GM21515 (cell line): ENCODE measurements around the gene GNA14.
"Not testable (repeated sequence)": the region's sequence is repeated elsewhere in the genome, so short reads cannot be mapped to it uniquely, and the experiment has no call there.

Experiments used
- ATAC-seq: cut with Tn5 transposase; IDR thresholded peaks from one replicate; pipeline ENCODE4 v1.9.1; 2021; ENCODE audit not compliant: unreplicated experiment

Gene GNA14

DNA sequence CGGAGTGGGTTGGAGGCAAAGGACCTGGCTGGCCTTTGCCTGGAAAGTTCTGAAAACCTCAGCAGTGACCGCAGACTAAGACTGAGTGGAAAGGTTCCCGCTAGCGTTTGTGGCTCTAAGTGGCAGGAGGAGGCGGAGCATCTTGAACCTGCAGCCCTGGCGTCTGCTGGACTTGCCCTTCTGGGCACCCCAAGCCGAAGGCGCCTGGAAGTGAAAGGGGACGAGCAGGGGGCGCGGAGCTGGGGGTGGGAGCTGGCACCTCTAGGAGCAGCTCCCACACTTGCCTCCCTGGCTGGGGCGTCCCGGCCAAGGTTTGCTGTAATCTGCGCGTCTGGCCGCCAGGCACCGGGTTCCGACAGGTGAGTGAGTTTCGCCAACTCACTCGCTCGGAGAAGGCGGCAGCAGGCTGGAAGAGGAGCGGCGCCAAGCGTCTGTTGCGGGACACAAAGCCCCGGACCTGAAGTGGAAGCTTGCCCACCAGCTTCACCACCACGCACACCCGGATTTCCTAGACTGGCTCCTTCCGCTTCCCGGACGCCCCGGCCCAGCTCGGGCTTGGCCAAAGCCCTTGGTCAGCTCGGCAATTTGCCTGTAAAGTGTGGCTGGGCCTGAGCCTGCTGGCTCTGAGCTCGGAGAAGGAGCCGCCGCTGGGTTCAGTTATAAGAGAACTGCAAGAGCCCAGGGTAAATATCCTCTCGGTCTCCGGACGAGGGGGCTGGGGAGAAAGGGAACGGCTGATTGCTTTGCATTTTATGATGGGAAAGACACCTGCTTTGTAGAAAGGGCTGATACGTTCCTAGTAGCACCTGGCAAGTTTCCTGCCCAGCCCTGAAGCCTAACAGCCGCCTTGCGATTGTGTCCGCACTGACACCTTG lies at the start of gene GNA14:
GNA14 (minus strand) TSS at position 89 of the 875 bp plus-strand sequence. CDS start 529 bp downstream, outside the sequence.
- ATAC-seq, result no peak

DNA sequence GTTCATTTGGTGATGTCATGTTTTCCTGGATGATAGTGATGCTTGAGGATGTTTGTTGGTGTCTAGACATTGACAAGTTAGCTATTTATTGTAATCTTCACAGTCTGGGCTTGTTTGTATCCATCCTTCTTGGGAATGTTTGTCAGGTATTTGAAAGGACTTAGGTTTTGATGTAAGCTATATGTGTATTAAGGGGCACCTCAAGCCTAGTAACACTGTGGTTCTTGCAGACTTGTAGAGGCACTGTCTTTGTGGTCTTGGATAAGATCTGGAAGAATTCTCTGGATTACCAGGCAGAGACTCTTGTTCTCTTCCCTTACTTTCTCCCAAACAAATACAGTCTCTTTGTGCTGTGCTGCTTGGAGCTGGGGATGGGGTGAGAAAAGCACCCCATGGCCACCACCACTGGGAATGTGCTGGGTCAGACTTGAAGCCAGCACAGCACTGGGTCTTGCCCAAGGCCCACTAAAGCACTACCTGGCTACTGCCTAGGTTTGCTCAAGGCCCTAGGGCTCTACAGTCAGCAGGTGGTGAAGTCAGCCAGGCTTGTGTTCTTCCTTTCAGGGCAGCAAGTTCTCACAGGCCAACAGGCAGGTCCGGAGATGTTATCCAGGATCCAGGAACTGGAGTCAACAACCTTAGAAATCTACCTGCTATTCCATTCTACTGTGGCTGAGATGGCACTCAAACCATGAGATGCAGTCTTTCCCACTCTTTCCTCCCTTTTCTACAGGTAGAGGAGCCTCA lies 49.3 kb upstream of the GNA14 start:
- ATAC-seq, result no peak

DNA sequence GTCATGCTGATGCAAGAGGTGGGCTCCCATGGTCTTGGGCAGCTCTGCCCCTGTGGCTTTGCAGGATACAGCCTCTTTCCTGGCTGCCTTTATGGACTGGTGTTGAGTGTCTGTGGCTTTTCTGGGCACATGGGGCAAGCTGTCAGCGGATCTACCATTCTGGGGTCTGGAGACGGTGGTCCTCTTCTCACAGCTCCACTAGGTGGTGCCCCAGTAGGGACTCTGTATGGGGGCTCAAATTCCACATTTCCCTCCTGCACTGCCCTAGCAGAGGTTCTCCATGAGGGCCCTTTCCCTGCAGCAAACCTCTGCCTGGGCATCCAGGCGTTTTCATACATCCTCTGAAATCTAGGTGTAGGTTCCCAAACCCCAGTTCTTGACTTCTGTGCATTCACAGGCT lies 42.6 kb upstream of the GNA14 start:
- not testable (repeated sequence) for ATAC-seq

DNA sequence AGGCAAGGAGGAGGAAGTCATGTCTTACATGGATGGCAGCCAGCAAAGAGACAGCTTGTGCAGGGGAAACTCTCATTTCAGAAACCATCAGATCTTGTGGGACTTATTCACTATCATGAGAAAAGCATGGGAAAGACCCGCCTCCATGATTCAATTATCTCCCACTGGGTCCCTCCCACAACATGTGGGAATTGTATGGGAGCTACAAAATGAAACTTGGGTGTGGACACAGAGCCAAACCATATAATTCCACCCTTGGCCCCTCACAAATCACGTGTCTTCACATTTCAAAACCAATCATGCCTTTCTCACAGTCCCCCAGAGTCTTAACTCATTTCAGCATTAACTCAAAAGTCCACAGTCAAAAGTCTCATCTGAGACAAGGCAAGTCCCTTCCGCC lies 42.0 kb upstream of the GNA14 start:
- not testable (repeated sequence) for ATAC-seq

DNA sequence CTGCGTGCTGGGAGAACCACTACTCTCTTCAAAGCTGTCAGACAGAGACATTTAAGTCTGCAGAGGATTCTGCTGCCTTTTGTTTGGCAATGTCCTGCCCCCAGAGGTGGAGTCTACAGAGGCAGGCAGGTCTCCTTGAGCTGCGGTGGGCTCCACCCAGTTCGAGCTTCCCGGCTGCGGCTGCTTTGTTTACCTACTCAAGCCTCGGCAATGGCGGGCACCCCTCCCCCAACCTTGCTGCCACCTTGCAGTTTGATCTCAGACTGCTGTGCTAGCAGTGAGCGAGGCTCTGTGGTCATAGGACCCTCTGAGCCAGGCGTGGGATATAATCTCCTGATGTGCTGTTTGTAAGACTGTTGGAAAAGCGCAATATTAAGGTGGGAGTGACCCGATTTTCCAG lies 39.6 kb upstream of the GNA14 start:
- not testable (repeated sequence) for ATAC-seq

DNA sequence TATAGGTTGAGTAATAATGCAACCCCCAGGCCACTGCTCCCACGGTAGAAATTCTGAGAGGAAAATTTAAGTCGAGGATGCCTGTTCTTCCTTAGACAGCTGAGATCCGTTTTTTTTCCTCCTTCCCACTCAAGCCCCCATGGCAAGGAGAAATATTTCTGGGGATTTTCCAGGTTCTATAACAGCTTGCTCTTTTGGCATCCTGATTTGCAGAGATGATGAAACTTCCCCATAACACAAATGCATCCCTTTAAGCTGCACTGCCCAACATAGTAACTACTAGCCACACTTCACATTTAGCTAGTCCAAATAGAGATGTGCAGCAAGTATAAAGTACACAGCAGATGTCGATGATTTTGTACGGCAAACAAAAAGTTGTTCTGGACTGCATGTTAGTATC lies 32.5 kb upstream of the GNA14 start:
- ATAC-seq, result no peak

DNA sequence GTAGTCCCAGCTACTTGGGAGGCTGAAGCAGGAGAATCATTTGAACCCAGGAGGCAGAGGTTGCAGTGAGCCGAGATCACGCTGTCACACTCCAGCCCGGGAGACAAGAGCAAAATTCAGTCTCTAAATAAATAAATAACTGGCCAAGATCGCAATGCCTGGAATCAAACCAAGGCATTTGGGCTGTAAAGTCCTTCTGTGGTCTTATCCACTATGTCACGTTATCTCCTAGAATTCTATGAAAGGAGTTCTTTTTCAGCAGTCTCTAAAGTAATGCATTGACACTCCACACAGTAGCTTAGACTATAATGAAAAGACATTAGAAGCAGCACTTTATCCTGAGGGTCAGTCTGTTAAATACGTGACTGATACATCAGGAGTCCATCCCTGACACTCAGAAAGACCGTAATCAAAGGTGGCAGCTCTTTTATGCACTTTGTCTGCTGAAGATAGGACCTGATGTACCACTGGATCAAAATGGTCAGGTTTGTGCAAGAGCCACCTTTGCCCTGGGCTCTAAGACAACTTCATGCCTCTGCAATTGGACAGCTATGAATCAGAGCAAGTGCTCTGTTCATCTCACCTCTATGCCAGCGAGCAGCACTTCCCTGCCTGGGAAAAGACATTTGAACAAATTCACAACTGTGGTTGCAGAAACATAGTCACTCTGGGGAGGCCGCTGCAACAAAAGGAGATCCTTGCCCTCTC lies 31.7 kb upstream of the GNA14 start:
- ATAC-seq, result no peak

DNA sequence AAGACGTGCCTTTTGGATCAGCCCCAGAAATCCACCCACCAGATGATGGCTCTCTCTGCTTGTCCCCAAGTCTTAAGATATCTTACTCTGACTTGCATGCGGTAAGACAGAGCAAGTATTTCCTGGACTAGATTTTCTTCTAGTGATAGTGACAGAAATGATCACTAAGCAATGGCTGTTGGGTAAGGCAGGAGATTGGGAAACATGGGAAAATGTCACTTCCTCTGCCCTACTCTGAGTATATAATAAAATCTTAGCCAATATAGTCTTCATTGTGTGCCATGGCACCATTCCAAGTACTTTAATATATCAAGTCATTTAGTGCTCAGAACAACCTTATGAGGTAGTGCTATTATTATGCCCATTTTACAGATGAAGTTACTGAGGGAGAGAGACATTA lies 31.0 kb upstream of the GNA14 start:
- ATAC-seq, result no peak

DNA sequence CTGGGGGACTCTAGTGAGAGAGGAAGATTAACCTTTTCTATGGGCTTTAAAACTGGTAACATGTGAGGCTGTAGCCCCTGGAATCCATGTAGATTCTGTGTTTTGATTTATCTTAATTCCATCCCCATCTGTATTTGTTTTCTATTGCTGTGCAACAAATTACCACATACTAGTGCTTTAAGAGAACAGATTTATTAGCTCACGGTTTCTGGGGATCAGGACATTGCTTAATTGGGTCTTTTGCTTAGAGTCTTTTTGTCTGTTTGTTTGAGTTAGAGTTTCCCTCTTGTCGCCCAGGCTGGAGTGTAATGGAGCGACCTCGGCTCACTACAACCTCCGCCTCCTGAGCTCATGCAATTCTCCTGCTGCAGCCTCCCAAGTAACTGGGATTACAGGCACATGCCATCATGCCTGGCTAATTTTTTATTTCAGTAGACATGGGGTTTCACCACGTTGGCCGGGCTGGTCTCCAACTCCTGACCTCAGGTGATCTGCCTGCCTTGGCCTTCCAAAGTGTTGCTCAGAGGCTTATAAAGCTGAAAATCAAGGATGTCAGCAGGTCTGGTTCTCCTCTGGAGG lies 29.9 kb upstream of the GNA14 start:
- no peak for ATAC-seq

DNA sequence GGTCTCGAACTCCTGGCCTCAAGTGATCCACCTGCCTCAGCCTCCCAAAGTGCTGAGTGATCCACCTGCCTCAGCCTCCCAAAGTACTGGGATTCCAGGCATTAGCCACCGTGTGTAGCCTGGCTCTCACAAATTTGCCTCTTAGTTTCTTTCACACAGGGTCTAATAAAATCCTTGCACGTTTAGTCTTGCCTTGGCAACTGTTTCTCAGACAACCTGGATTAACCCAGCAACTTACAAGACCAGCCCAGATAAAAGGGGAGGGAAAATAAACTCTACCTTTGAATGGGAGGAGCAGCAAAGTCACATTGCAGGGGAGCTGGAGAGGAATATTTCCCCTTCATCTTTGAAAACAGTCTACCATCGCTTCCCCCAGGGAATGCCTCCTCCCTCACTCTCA lies 29.3 kb upstream of the GNA14 start:
- no peak for ATAC-seq

DNA sequence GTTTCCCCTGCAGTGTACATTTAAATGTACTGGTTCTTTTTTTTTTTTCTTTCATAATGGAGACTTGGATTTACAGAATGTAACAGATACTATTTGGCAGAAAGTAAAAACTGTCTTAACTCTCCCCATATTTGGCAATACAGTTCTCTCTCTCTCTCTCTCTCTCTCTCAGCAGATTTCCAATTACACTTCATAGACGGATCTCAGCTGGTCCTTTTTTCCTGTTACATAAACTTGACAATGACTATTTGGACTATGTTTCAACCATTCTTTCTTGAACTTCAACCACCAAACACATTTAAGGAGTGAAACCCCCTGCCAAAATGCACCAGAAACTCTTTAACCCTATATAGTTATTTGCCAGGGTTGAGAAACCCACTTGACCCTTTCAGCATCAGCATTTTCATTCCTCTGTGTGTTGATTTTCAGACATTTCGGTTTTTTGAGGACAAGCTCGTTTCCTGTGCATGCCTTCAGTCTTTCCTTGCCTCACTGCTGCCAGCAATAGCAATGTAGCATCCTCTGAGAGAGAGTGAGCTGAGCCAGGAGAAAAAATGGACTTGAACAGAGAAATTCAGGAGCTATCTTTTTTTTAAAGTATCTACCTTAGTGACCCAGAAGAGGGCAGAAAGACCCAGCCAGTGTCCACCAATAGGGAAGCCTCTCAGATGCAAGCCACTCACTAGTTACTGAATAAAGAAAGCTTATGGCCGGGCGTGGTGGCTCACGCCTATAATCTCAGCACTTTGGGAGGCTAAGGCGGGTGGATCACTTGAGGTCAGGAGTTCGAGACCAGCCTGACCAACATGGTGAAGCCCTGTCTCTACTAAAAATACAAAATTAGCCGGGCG lies 26.0 kb upstream of the GNA14 start:
- no peak for ATAC-seq

DNA sequence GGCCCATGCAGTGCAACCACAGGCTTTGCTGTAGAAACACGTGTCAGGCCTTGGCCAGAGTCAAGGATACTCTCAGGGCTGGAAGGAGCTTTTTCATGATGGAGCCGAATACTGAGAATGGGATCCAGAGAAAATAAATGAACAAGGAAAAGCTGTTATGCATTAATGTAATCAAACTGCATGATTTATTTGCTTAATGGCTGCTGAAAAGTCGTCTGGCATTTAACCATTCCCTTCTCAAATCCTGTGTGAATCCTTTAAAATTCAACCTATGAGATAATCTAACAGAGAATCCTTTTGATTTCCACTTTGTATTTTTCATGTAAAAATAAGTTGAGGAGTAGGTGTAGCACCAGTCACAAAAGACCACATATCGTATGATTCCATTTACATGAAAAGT lies 24.1 kb upstream of the GNA14 start:
- no peak for ATAC-seq

DNA sequence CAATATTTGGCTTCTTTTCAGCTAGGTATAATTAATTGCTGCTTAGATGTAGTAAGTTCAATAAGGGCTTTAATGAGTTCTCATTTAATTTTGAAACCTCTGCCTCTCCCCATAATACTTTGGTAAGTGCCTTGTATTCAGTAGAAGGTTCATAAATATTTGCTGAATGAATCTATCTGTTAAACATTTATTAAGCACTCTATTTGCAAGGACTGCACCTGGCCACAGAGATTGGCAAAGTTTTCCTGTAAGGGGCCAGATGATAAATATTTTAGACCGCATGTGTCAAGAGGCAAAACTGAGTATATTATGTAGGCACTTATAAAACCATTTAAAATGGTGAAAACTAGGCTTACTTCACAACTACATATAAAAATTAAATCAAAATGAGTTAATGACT lies 19.0 kb upstream of the GNA14 start:
- ATAC-seq, result no peak

DNA sequence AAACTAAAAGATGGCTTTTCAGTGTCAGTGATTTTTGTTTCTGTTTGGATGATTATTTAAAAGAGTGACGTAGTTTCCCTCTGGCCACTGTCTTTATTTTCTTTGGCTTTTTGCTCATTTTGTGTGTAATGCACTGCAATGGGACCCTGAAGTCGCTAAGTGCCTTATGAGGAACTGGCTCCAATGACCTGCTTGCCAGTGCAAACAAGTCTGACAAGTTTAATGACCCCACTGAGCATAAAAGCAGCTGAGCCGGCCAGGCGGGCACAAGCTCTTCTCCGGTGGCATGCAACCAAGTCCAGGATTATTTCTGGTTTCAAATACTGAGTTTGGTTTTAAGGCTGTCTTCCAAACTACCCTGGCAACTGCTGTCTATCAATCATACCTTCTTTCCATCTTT lies 15.6 kb upstream of the GNA14 start:
- ATAC-seq, result no peak

DNA sequence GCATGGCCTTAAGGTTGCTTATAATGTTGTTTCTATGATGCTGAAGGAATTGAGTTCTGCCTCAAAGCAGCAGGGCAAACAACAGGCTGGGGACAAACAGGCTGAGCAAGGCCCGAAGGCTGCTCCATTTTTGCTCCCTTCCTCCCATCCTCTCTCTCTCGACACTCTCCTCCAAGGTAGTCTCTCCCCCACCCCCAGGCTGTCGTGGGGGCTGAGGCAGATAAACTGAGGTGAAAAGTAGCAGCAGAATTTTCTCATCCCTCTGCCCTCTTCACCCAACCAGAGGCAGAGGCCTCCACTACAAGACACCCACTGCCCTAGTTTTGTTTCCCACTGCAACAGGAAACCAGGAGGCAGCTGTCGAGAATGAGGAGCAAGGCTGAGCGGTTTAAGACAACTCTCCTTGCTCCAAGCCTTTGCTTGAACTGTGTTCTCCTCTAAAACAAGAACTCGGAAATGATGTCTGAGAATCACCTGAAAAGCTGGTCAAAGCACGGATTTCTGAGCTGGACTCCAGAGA lies 13.5 kb upstream of the GNA14 start:
- ATAC-seq, result no peak

DNA sequence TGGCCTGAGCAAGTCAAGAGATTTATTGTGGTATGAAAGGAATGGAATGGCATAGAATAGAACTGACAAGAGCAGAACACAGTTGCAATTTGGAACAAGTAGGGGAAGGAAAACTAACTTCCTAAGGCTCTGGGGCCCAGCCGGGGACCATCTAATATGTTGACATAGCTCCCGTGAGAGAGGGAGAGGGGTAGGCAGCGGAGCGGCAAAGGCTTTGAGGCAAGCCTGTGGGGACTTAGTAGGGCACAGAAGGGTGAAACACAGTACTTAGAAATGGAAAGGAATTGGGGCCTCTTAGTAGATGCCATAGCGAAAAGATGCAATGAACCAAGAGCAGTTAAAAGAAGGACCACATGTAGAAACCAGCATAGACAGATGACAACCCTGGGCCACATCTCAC lies 11.8 kb upstream of the GNA14 start:
- no peak for ATAC-seq

DNA sequence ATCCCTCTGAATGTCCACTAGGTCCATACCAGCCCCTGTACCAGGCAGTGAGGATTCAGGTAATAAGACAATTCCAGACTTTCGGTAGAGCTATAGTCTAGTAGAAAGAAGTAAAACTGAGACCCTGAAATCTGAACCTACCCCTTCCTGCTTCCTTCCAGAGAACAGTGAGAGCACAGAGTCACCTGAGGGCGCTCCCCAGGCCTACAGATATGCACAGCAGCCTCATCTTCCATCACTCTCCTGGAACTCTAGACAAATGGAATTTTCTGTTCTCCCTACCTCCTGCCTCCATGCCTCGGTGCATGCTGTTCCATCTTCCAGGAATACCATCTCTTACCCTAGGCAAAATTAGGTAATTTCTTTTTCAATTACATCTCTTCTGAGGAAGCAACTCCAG lies 3.1 kb upstream of the GNA14 start:
- ATAC-seq, result no peak

DNA sequence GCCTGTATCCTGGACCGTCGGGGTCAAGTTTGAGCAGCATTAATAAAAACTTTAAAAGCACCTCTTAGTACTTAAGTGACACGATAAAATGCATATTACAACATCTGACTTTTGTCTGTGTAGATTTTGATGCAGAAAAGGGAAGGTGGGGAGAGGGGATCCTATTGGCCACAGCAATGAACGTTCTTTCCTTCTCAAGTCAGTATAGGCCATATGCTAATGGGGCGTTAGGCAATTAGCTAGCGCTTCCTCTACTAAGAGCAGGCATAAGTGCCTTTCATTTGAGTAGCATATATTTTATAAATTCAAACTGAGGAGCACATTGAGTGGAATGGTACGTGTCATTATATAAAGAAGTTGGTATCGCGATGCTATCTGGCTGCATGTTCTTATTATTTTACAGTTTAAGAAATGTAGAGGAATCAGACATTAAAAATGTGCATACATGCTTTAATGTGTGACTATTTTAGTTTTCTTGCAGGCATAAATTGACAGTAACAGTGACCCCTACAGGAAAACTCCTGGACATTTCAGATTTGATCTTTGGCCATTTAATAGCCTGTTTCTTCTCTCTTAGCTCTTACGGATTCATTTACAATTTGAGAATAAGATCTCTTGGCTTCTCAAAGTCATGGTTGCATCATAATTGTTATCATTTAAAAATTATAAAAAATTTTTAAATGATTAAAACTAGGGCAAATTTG lies 1.1 kb upstream of the GNA14 start:
- ATAC-seq, result no peak
